ENCODE data around the gene TTC34.

Gene TTC34

GRCh38 chr1:2833454-2834145 lies 32.1 kb upstream of the TTC34 start:
- DNase-seq (ENCODE audit: low spot score), result no peak
- no peak for TF ChIP-seq CTCF (IDR thresholded peaks at IDR 0.05; ENCODE audit: extremely low read depth, missing control alignments)

- TF ChIP-seq CTCF (IDR thresholded peaks at IDR 0.05; ENCODE audit: extremely low read depth, missing control alignments), result no peak
- DNase-seq (ENCODE audit: low spot score), result no peak
These were observed 31.3 kb upstream of the TTC34 start for GRCh38 chr1:2832506-2833453.

GRCh38 chr1:2831596-2832212 lies 30.2 kb upstream of the TTC34 start:
- DNase-seq (ENCODE audit: low spot score), result no peak
- no peak for TF ChIP-seq CTCF (IDR thresholded peaks at IDR 0.05; ENCODE audit: extremely low read depth, missing control alignments)

GRCh38 chr1:2830761-2831425 lies 29.4 kb upstream of the TTC34 start:
- no peak for DNase-seq (ENCODE audit: low spot score)
- no peak for TF ChIP-seq CTCF (IDR thresholded peaks at IDR 0.05; ENCODE audit: extremely low read depth, missing control alignments)

- TF ChIP-seq CTCF (IDR thresholded peaks at IDR 0.05; ENCODE audit: extremely low read depth, missing control alignments), result no peak
These were observed 28.5 kb upstream of the TTC34 start for GRCh38 chr1:2829846-2830615.

GRCh38 chr1:2828586-2829250 lies 27.2 kb upstream of the TTC34 start:
- DNase-seq (ENCODE audit: low spot score), result no peak
- no peak for TF ChIP-seq CTCF (IDR thresholded peaks at IDR 0.05; ENCODE audit: extremely low read depth, missing control alignments)

More at GRCh38 chr1:2829846-2830615, 28.5 kb upstream of the TTC34 start:
- no peak for DNase-seq (ENCODE audit: low spot score)

Measured in GM20000 (cell line).